HG02973 (cell line): ENCODE results near the gene ATXN7L1.
"Not testable (repeated sequence)": the region's sequence is repeated elsewhere in the genome, so short reads cannot be mapped to it uniquely, and the experiment has no call there.

ENCODE experiments used
- ATAC-seq: cut with Tn5 transposase; IDR thresholded peaks from one replicate; pipeline ENCODE4 v1.9.1; 2021; ENCODE audit warnings: moderate library complexity; ENCODE audit not compliant: unreplicated experiment

Gene ATXN7L1

GRCh38 chr7:105711726-105712402, 164.5 kb downstream of the ATXN7L1 start:
- no peak for ATAC-seq

DNA sequence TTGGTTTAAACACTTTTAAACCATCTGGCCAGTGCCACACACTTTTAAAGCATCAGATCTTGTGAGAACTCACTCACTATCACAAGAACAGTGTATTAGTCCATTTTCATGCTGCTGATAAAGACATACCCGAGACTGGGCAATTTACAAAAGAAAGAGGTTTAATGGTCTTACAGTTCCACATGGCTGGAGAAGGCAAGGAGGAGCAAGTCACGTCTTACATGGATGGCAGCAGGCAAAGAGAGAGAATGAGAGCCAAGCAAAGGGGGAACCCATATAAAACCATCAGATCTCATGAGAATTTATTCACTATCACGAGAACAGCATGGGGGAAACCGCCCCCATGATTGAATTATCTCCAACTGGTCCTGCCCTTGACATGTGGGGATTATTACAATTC, 165.7 kb downstream of the ATXN7L1 start:
- ATAC-seq = not testable (repeated sequence)

DNA sequence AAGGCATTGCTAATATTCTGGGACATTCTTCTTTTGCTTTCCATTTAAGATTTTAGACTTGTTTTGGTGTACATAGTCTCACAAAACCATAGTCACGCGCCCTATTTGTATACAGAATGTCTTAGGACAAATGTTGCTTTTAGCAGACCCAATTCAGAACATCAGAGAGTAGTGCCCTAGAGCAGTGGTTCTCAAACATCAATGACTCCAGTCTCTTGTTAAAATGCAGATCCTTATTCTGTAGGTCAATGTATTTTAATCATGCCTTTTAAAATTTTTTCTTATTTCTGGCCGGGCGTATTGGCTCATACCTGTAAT, 167.7 kb downstream of the ATXN7L1 start:
- ATAC-seq = no peak

- no peak for ATAC-seq
Measured at GRCh38 chr7:105707967-105708762, 168.2 kb downstream of the ATXN7L1 start.

GRCh38 chr7:105707381-105707780, 169.0 kb downstream of the ATXN7L1 start:
- ATAC-seq = no peak

DNA sequence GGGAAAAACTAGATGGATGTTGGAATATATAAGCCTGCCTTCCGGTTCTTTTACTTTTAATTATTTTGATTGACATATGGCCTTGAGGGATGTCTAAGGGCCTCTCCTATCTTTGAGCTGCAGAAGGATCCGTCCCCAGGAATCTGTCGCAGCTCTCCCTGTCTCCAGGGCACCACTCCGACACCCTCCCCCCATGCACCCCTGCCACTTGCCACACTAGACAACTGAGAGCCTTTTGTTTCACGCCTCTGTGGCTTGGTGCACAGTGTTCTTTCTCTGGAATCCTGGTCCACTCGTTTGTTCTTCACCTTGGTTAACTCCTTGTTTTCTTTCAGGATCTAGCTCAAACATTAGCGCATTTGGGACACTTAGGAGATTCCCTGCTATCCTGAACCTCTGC, 171.0 kb downstream of the ATXN7L1 start:
- no peak for ATAC-seq

GRCh38 chr7:105703207-105703930, 173.0 kb downstream of the ATXN7L1 start:
- ATAC-seq = no peak

GRCh38 chr7:105699568-105700236, 176.7 kb downstream of the ATXN7L1 start:
- ATAC-seq = no peak

DNA sequence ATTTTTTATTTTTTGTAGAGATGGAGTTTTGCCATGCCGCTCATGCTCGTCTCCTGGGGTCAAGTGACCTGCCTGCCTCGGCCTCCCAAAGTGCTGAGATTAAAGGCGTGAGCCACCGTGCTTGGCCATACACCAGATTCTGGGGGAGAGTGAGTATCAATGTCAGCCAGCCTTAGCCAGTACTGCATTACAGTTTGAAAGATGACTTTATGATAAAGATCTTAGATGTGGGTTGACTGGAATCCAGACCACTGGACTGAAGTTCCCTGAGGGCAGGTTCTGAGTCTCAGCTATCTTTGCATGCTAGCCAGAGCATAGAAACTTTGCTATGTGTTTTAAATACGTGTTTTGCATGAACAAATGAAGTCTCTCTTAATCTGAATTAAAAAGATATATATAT, 177.9 kb downstream of the ATXN7L1 start:
- no peak for ATAC-seq

DNA sequence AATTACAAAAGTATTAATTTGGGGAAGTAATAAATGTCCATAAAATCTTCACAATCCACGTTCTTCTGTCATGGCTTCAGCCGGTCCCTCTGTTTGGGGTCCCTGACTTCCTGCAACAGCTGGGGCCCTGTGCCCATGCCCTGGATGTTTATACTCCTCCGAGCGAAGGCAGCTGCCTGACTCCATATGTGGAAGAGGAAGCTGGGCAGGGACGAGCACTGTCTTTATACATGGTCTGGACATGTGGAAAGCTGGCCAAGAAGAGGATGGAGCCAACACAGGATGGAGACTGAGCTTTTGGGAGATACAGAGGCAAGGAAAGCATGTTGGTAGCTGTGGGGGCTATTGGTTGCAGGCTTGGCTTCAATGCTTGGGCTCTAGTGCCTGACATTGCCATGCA, 178.6 kb downstream of the ATXN7L1 start:
- no peak for ATAC-seq

- ATAC-seq = not testable (repeated sequence)
Measured at GRCh38 chr7:105697169-105697568, 179.2 kb downstream of the ATXN7L1 start.

- ATAC-seq = no peak
Measured at GRCh38 chr7:105693576-105693975, 182.8 kb downstream of the ATXN7L1 start.

- no peak for ATAC-seq
Measured at GRCh38 chr7:105691680-105692564, 184.5 kb downstream of the ATXN7L1 start.

DNA sequence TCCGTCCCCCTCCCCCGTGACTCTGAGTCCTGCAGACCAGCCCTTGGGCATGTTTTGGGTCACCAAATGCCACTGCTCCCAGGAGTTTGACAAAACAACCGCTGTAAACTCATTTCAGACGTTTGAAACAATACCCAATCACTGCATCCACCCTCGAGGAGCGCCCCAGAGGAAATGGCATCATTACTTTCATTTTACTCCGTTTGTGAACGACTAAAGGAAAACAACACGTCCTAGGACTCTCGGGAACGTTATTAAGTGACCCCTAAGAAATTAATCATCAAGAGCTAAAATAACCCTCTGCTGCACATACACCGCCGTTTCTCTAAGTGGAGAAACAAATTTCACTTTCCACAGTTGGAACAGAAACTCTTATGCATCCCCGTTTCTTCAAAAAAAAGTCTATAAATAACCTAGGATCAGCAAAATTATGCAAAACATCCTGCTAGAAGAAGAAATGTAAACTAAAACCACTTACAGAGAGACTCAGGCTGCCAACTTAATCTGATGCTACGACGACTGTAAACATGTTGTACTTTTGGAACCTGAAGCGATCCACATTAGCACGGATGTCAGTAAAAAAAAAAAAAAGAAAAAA, 185.2 kb downstream of the ATXN7L1 start:
- ATAC-seq = no peak

GRCh38 chr7:105690325-105690945, 186.0 kb downstream of the ATXN7L1 start:
- ATAC-seq = no peak

DNA sequence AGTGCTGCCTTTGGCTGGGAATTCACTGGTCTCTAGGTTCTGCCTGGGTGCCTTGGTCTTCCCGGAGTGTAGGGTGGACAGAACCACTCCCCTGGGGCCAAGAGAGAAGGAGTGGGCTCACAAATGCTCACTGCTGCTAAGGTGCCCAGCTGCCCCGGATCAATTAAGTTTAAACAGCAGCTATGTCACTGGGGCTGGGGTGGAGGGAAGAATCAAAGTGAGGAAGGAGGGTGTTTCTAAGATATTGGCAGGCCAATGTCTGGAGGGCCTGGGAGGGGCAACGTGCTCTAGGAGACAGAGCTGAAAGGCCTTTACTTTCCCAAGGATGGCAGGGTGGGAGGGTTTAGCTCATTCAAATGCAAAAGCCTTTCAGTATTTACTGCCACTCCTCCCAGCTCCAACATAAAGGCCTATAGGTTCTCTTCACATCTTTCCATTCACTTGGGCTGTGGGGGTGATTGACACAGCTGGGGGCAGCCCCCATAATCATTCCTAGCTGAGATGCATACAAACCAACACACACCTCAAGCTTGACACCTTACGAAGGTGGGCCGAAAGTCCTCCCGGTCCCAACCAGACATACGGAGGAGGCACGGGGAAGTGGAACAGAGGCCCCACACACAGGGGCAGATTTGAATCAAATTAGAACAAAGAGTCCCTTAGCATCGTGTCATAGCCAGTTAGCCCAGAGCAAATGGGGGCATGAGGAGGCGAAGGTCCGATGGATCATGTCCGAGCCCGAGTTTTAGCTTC, 187.2 kb downstream of the ATXN7L1 start:
- no peak for ATAC-seq

DNA sequence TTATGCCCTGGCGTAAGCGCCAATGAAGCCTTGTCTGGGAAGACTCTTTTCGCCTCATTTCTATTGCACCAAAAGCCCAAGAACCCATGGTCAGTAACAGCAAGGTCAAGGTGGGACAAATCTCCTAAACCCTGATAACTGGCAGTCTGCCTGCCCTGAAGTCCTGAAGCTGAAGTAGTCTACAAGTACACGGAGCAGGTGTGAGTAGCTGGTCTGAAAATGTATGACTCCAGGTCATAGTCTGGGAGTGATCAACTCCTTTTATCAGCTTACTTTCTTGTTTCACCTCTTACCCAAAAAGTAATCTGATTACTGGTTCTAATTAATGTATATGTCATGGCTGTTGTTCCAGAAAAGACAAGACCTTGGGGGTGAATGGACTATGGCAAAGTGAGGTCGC, 187.8 kb downstream of the ATXN7L1 start:
- no peak for ATAC-seq

DNA sequence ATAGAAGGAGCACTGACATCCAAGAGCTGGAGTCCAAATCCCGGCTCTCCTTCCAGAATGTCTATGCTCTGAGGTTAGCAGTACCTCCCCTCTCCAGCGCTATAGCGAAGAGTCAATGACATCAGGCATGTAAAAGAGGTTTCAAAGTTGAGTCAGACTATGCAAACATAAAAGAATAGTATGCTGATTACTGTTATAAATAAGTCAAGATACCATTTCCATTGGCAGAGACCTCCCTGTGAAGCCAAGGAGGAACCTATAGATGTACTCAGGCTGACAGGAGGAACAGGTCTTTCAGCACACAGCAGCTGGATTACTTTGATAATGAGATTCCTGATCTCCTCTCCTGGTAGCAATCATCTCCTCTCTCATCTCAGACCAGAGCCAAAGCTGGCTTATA, 191.2 kb downstream of the ATXN7L1 start:
- no peak for ATAC-seq
